Hepatocyte (in vitro differentiated cells): ENCODE data around the gene CLEC3B. TPM values are rescaled to one million over a fixed set of nuclear protein-coding genes. Genes with fewer than 3 reads are reported as not detected.

ENCODE experiments used
- DNase-seq: peaks from one replicate; pipeline ENCODE4 v3.0.0-alpha.2; 2016; ENCODE audit warnings: low spot score
- H2AFZ ChIP-seq: fragments of 200-600 bp; sonication (generic); 2 replicates; pipeline ENCODE4 v1.6.0; 2016; ENCODE audit warnings: antibody characterized with exemption, mild to moderate bottlenecking
- H3K27ac ChIP-seq: fragments of 200-600 bp; sonication (generic); 2 replicates; pipeline ENCODE4 v1.5.1; 2016; ENCODE audit warnings: mild to moderate bottlenecking
- H3K27me3 ChIP-seq: fragments of 200-600 bp; sonication (generic); 2 replicates; pipeline ENCODE4 v1.6.1; 2016
- H3K36me3 ChIP-seq: fragments of 200-600 bp; sonication (generic); replicated peaks from 2 replicates; pipeline ENCODE4 v1.5.1; 2016; ENCODE audit warnings: low read depth; ENCODE audit not compliant: insufficient read depth
- H3K4me1 ChIP-seq: fragments of 200-600 bp; sonication (generic); 2 replicates; pipeline ENCODE4 v1.5.1; 2016; ENCODE audit warnings: mild to moderate bottlenecking, moderate library complexity; ENCODE audit not compliant: insufficient read depth
- H3K4me2 ChIP-seq: fragments of 200-600 bp; sonication (generic); 2 replicates; pipeline ENCODE4 v1.6.0; 2016
- H3K4me3 ChIP-seq: fragments of 200-600 bp; sonication (generic); 2 replicates; pipeline ENCODE4 v1.5.1; 2016; ENCODE audit warnings: mild to moderate bottlenecking
- H3K79me2 ChIP-seq: fragments of 200-600 bp; sonication (generic); 2 replicates; pipeline ENCODE4 v1.6.0; 2017; ENCODE audit warnings: mild to moderate bottlenecking
- H3K9me2 ChIP-seq: fragments of 200-600 bp; sonication (generic); replicated peaks from 2 replicates; pipeline ENCODE4 v1.6.0; 2017; ENCODE audit warnings: mild to moderate bottlenecking; ENCODE audit not compliant: insufficient read depth
- H3K9me3 ChIP-seq: fragments of 200-600 bp; sonication (generic); 2 replicates; pipeline ENCODE4 v1.5.1; 2016; ENCODE audit warnings: low read depth, mild to moderate bottlenecking
- H4K20me1 ChIP-seq: fragments of 200-600 bp; sonication (generic); 2 replicates; pipeline ENCODE4 v1.6.0; 2016; ENCODE audit warnings: mild to moderate bottlenecking; ENCODE audit not compliant: insufficient read depth, poor library complexity, severe bottlenecking
- EZH2 ChIP-seq: fragments of 200-600 bp; sonication (generic); IDR thresholded peaks from 2 replicates; pipeline ENCODE4 v1.6.1; 2016; ENCODE audit warnings: antibody characterized with exemption, mild to moderate bottlenecking, borderline replicate concordance
- EZH2phosphoT487 ChIP-seq: fragments of 200-600 bp; sonication (generic); IDR thresholded peaks from one replicate; pipeline ENCODE4 v1.6.1; 2018; ENCODE audit warnings: antibody characterized with exemption, mild to moderate bottlenecking, low read depth, moderate library complexity; ENCODE audit not compliant: unreplicated experiment, severe bottlenecking
- WGBS: methylation state at CpG from one replicate; pipeline ENCODE4 v1.1.6; 2016; ENCODE audit warnings: low lambda C conversion rate; ENCODE audit errors: missing lambda C conversion rate; 5-methylcytosine and 5-hydroxymethylcytosine counted together
- polyA plus RNA-seq: library from polyadenylated mRNA; unstranded; fragments of >200 nt; fragmentation: Nextera tagmentation; extraction: Ambion mirVana; gene quantifications from 2 replicates; pipeline ENCODE4 v1.2.1, GENCODE V29; 2016
- total RNA-seq: library from RNA; depleted of rRNA; stranded (reverse); fragments of >200 nt; gene quantifications from 2 replicates; pipeline ENCODE4 v1.2.3, GENCODE V29; 2014
- TF ChIP-seq, protein P1 (sequence below): fragments of 200-600 bp; sonication (generic); IDR thresholded peaks from 2 replicates; pipeline ENCODE4 v1.5.1; 2016; ENCODE audit warnings: antibody characterized with exemption, mild to moderate bottlenecking; ENCODE audit not compliant: poor library complexity

CLEC3B gene
- total and polyA plus RNA-seq, 2 experiments from 2014 or later = 1.3 to 1.7 TPM

DNA sequence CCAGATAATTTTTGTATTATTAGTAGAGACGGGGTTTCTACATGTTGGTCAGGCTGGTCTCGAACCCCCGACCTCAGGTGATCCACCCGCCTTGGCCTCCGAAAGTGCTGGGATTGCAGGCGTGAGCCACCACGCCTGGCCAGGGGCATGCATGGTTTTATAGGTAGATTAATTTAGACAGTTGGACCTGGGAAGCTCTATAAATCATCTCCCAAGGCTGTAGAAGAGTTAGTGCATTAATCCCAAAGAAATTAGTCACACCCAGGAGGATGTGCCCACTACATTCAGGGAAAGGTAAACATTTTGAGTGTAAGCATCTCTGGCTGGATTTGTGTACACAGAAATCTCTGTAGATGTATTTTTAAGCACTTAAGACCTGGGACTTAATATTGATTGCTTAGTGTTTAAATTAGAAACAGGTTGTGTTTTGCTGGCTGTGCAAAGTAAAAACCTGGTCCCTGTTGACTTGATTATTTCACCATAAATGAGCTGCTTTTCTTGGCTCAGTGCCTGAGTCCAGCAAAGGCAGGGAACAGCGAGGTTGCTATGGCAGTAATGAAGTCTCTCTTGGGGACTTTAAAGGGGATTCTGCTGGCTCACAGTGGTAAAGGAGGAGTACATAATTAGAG is 30.8 kb upstream of the CLEC3B start:
- Histone ChIP-seq H3K9me3 (no peaks in the 10 kb centered on the region), H2AFZ (no peak overlapping the region), H3K4me3 (no peak overlapping the region), H3K4me1 (peaks cover 38% of the 10 kb centered on the region), H3K36me3 (no peaks in the 10 kb centered on the region), H3K79me2 (peaks cover 8% of the 10 kb centered on the region), H3K4me2 (peak overlapping the region; percentile 10), H3K27me3 (no peaks in the 10 kb centered on the region), H3K9me2 (no peaks in the 10 kb centered on the region), H3K27ac (peak overlapping the region; percentile 78), H4K20me1 (no peaks in the 10 kb centered on the region)
- TF ChIP-seq EZH2phosphoT487 (no peak), EZH2 (no peak)
- TF ChIP-seq, protein P1, sequence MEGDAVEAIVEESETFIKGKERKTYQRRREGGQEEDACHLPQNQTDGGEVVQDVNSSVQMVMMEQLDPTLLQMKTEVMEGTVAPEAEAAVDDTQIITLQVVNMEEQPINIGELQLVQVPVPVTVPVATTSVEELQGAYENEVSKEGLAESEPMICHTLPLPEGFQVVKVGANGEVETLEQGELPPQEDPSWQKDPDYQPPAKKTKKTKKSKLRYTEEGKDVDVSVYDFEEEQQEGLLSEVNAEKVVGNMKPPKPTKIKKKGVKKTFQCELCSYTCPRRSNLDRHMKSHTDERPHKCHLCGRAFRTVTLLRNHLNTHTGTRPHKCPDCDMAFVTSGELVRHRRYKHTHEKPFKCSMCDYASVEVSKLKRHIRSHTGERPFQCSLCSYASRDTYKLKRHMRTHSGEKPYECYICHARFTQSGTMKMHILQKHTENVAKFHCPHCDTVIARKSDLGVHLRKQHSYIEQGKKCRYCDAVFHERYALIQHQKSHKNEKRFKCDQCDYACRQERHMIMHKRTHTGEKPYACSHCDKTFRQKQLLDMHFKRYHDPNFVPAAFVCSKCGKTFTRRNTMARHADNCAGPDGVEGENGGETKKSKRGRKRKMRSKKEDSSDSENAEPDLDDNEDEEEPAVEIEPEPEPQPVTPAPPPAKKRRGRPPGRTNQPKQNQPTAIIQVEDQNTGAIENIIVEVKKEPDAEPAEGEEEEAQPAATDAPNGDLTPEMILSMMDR = no peak
- DNase-seq = peak; percentile 53
- 72% methylated on average over 8 of the region's 8 CpGs for WGBS

DNA sequence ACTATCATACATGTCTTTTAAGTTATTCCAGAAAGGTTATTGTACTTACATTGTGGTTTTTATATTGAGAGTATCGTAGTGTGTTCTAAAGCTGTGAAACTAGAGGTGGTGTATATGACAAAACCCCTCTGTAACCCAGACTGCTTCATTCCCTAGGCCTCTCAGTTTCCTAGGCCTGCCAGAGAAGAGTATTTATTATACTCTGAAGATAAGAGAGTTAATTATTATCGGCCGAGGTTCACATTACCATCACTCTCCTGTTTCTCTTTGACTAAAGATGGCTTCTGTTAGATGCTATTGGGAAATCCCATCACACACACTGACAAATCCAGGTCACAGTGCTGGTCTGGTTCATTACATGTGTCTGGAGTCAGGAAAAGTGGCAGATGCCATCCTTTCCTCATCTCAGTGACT is 29.5 kb upstream of the CLEC3B start:
- Histone ChIP-seq H3K4me1 (peaks cover 38% of the 10 kb centered on the region), H4K20me1 (no peaks in the 10 kb centered on the region), H3K79me2 (peaks cover 8% of the 10 kb centered on the region), H3K9me2 (no peaks in the 10 kb centered on the region), H3K4me2 (peak overlapping the region; percentile 35), H2AFZ (no peak overlapping the region), H3K4me3 (no peak overlapping the region), H3K27ac (peak overlapping the region; percentile 78), H3K27me3 (no peaks in the 10 kb centered on the region), H3K9me3 (no peaks in the 10 kb centered on the region), H3K36me3 (no peaks in the 10 kb centered on the region)
- TF ChIP-seq EZH2phosphoT487 = no peak
- TF ChIP-seq EZH2 = no peak
- TF ChIP-seq, protein P1 = no peak
- WGBS = 46% methylated on average over 3 of the region's 3 CpGs
- DNase-seq = peak; percentile 67

- H3K79me2 ChIP-seq = peaks cover 4% of the 10 kb centered on the region
- H3K9me3 ChIP-seq = peaks cover 2% of the 10 kb centered on the region
- 77% methylated on average over 2 of the region's 2 CpGs for WGBS
Observed at GRCh38 chr3:44999782-45000181, 26.3 kb upstream of the CLEC3B start.

More at GRCh38 chr3:44999782-45000181, 26.3 kb upstream of the CLEC3B start:
- no peaks in the 10 kb centered on the region for H3K9me2 ChIP-seq
- H4K20me1 ChIP-seq = no peaks in the 10 kb centered on the region
- no peaks in the 10 kb centered on the region for H3K27me3 ChIP-seq
- no peak overlapping the region for H3K4me3 ChIP-seq
- TF ChIP-seq, protein P1 = no peak
- TF ChIP-seq EZH2phosphoT487 (no peak), EZH2 (no peak)
- H3K4me1 ChIP-seq = peaks cover 23% of the 10 kb centered on the region
- no peak overlapping the region for H3K4me2 ChIP-seq
- DNase-seq = no peak
- H2AFZ ChIP-seq = no peak overlapping the region
- no peak overlapping the region for H3K27ac ChIP-seq
- H3K36me3 ChIP-seq = peaks cover 2% of the 10 kb centered on the region
